Middle frontal gyrus (tissue), 1 donor: ENCODE measurements around the gene ZBTB5.

ENCODE experiments used
- DNase-seq: peaks from one replicate; pipeline ENCODE4 v3.0.0-alpha.2; 2015; ENCODE audit warnings: low spot score; ENCODE audit errors: extremely low spot score

ZBTB5 gene

DNA sequence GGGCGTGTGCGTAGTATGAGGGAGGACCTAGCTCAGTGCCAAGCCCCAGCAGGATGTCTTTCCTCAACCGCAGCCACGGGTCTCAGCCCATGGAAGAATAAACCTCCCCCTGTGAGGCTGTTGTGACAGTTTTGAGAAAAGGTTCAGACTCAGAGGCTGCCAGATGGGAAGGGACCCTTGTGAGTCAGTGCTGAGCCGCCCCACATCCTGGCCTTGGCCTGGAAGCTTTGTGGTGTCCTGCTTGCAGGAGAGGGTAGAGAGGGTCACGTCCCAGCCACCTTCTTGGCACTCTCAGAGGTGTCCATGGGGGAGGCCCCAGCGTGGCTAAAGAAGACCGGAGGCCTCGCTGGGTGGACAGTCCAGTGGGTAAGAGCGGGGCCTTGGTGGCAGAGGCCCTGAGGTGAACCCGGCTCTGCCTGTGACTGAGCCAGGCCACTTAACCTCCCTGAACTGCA lies 39.9 kb downstream of the ZBTB5 start:
- no peak for DNase-seq

DNA sequence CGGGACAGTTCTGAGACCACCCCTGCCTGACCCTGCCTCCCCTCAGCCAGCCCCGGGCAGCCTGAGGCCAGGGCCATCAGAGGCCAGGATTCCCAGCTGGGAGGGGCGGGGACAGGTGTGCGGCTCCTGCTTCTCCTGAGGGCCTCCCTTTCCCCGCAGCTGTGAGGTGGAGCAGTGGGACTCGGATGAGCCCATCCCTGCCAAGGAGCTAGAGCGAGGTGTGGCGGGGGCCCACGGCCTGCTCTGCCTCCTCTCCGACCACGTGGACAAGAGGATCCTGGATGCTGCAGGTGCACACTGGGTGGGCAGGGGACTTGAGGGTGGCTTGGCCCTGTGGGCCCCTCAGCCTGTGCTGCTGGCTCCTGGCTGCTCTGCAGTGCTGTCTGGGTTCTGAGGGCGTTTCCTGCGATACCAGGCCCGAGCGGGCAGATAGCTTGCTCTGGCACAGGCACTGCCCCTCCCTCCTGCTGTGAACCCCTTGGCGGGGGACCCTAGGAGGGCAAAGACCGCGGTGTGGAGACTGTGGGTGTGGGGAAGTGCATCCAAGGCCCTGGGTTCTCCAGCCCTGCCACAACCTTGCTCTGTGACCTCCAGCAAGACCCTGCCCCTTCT lies 40.5 kb downstream of the ZBTB5 start:
- DNase-seq, result no peak

GRCh38 chr9:37424204-37424685 lies 41.0 kb downstream of the ZBTB5 start:
- no peak for DNase-seq

DNA sequence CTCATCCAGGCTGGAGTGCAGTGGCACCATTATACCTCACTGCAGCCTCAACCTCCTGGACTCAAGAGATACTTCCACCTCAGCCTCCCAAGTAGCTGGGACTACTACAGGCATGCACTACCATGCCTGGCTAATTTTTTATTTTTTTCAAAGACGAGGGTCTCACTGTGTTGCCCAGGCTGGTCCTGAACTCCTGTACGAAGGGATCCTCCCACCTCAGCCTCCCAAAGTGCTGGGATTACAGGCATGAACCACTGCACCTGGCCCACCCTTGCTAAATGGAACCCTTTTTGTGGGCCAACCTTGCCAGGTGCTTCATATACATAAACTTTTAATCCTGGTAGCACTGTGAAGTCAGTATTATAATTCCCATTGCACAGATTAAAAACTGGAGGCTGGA lies 41.7 kb downstream of the ZBTB5 start:
- no peak for DNase-seq

DNA sequence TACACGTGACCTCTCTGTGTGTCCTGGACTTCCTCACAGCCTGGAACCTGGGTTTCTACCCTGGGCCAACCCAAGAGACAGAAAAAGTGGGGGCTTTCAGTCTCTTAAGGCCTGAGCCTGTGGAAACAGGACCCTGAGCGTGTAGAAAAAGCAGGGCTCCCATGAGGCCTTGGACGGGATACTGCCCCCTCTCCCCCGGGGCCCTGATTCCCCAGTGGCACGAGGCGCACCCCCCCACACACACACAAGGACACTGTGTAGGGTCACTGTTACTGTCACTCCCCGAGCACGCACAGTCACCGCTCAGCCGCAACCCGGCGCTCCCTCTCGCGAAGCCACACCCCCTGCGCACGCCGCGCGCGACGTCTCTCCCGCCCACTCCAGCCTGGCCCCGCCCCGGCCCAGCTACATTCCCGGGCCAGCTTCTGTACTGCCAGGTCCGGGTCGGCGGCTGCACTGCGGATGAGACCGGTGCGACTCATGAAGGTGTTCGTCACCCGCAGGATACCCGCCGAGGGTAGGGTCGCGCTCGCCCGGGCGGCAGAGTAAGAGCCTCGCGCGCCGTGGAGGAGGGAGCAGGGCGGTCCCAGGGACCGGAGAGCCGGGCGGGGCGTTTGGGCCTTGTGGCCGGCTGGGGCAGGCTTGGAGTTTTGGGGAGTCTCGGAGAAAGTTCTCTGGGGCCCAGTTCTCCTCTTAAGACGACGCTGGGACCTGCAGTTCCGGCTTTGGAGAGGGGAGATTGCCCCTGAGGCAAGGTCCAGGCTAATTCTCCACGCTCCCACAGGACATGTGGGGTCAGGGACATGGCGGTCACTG lies 42.8 kb downstream of the ZBTB5 start, which contains the start of gene GRHPR:
TSS of gene GRHPR (plus strand) at position 408 of the 816 bp plus-strand sequence. CDS start at position 463, 55 bp downstream.
- DNase-seq, result peak; percentile 87

DNA sequence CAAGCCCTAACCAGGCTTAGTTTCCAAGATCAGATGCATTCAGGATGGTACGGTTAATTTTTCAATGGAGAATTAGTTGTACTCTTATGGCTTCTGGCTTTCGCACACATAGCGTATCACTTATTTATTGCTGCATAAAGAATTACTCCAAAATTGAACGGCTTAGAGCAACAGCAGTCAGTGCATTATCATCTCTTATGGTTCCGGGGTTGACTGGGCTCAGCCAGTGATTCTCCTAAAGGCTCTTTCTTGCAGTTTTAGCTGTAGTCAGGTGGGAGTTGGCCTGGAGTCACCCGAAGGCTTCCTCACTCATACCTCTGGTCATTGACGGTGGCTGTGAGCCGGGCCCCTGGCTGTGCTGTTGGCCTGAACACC lies 43.3 kb downstream of the ZBTB5 start:
- DNase-seq, result no peak

GRCh38 chr9:37420271-37421215 lies 44.7 kb downstream of the ZBTB5 start:
- DNase-seq, result no peak

DNA sequence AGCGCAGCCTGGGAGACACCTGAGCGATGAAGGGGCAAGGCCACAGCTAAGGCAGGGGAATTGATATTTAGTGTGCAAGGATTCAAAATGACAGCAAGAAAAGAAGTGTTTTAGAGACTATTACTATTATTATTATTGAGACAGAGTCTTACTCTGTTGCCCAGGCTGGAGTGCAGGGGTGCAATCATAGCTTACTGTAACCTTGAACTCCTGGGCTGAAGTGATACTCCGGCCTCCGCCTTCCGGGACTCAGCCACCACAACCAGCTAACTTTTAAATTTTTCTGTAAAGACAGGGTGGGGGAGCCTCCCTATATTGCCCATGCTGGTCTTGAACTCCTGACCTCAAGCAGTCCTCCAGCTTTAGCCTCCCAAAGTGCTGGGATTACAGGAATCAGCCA lies 46.0 kb downstream of the ZBTB5 start:
- DNase-seq, result no peak

DNA sequence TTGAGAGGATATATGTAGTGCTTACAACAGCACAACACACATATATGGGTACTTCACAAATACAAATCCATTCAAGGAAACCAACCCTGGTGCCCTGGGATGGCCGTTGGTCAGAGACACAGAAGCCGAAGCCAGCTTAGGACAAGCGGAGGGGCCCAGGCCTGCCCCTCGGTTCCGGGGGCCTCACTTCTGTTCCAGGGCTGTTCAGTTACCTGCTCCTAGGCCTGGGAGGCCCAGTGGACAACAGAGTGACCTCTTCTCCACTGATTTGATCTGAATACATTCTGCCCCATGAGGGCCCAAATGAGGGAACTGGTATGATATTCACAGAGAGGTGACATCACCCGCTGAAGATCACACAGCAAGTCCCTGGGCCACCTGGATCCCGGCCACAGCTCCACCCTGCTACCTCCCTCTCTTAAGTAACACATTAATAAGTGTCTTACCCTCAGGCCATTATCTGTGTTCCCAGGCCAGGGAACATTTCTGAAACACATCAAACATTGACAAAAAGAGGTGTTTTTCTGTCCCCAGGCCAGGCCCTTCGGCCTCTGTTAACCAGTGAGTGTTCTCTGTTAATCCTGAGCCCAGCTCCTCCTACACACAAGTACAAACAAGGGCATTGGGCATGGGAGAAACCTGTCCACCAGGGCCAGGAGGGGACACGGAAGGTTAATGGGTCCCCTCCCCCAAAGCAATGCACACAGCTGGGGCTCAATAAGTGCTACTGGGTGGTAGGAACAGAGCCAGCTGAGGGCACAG lies 47.2 kb downstream of the ZBTB5 start:
- DNase-seq, result no peak

- DNase-seq, result no peak
These were observed 47.9 kb downstream of the ZBTB5 start for GRCh38 chr9:37417252-37417803.

- DNase-seq, result peak; percentile 54
These were observed 50.1 kb downstream of the ZBTB5 start for GRCh38 chr9:37415011-37415719.

GRCh38 chr9:37414503-37414943 lies 50.7 kb downstream of the ZBTB5 start:
- no peak for DNase-seq

DNA sequence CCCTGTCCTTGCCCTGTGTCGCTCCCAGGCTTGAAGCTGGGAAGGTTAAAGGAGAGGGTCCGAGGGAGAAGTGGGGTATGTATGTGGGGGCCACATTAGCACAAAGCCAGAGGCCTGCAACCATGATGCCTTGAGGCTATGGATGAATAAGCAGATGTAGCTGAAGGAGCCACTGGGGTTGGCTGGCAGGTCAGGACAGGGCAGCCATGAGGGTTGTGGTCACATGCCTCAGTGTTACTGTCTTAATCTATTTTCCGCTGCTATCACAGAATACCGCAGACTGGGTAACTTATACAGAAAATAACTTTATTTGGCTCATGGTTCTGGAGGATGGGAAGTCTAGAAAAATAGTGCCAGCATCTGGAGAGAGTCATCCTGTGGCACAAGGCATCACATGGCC lies 51.9 kb downstream of the ZBTB5 start:
- no peak for DNase-seq

- DNase-seq, result no peak
These were observed 52.7 kb downstream of the ZBTB5 start for GRCh38 chr9:37412431-37413151.

DNA sequence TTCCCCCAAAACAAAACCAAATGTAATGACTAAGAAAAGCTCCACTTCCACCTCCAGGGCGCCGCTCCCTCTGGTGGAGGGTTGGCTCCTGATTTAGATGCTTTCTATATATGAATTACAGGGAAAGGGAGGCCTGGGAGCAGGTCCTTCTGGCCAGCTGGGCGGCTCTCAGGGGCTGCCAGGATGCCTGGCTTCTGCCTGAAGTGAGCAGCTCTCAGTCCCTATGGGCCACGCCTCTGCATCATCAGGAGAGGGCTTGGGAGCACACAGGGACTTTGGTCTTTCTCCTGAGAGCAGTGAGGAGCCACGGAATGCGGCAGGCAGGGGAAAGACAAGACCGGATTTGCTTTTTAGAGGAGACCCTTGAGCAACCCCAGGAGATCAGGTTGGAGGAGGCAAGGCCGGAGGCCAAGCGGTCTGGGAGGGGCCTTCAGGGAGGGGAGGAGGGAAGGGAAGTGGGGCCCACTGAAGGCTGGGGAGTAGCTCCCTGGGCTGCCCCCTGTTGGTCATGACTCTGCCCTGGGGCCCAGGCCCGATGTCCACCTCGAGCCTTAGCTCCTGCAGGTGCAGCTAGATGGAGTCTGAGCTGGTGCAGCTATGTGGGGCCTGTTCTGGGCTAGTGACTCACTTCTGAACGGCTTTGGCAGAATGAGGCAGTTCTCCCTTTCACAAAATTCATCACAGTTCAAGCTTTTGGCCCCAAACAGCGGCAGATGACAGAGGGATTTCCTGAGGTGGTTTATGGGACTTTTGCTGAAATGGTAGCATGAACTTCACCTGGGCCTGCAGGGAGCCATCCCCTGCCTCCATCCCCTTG lies 54.1 kb downstream of the ZBTB5 start:
- DNase-seq, result no peak

DNA sequence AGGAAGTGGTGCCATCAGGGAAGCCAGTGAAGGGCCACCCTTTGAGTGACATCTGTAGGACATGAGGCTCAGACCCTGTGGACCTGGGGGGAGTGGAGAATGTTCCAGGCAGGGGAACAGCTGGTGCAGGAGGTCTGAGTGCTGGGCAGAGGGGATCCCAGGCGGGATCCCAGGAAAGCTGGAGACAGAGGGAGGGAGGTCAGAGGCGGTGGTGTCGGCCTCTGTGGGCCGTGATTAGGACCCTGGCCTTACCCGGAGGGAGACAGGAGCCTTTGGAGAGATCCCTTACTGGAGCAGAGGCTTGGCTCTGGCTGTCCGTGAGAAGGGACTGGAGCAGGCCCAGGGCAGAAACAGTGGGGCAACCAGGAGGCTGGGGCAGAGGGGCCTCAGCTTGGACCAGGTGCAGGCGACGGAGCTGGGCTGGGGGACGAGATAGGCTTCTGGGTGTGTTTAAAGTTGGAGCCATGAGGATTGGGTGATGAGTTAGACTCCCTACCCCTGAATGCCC lies 54.8 kb downstream of the ZBTB5 start:
- DNase-seq, result no peak

- no peak for DNase-seq
These were observed 56.1 kb downstream of the ZBTB5 start for GRCh38 chr9:37408933-37409710.
